HG03108 (cell line): Measurements from ENCODE around the gene FNDC3B.
"Not testable (repeated sequence)": the region's sequence is repeated elsewhere in the genome, so short reads cannot be mapped to it uniquely, and the experiment has no call there.

ENCODE experiments used
- ATAC-seq: cut with Tn5 transposase; IDR thresholded peaks from one replicate; pipeline ENCODE4 v1.9.1; 2021; ENCODE audit warnings: moderate library complexity; ENCODE audit not compliant: unreplicated experiment

FNDC3B gene

DNA sequence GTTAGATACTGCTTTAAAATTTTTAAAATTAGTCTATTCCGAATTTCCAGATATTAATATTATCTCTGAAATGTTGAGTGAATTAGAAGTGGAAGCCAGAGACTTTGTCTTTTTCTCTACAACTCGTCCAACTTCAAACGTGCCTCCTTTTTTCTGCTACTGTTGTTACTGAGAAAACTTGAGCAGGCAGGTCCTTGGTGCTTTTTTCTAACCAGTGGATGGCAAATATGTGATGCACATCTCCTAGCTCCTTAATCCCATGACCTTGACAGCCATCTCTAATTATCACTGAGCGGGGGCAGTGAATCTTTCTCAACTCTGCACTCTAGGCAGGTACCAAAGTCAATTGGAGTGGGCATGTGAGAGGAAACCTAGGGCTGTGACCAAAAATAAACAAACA, 50.7 kb downstream of the FNDC3B start:
- ATAC-seq: no peak

GRCh38 chr3:172092658-172093057, 53.3 kb downstream of the FNDC3B start:
- ATAC-seq: no peak

DNA sequence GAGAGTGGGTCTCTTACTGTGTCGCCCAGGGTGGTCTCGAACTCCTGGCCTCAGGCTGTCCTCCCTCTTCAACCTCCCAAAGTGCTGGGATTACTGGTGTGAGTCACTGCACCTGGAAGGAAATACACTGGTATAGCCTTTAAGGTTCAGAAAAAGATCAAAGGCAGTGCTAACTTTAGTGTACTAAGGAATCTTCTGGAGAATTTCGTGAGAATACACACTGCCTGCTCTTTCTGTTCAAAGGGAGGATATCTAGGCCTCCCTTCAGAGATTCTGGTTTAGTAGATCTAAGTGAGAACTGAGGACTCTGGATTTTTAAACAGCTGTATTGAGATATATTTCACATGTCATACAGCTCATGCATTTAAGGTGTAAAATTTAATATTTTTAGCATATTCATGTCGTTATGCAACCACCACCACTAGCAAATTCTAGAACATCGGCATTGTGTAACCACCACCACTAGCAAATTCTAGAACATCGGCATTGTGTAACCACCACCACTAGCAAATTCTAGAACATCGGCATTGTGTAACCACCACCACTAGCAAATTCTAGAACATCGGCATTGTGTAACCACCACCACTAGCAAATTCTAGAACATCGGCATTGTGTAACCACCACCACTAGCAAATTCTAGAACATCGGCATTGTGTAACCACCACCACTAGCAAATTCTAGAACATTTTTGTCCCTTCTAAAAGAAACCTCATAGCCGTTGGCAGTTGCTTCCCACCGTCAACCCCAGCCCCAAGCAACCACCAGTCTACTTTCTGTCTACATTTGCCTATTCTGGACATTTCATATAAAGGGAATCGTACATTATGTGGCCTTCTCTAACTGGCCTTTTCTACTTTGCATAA, 54.4 kb downstream of the FNDC3B start:
- not testable (repeated sequence) for ATAC-seq

DNA sequence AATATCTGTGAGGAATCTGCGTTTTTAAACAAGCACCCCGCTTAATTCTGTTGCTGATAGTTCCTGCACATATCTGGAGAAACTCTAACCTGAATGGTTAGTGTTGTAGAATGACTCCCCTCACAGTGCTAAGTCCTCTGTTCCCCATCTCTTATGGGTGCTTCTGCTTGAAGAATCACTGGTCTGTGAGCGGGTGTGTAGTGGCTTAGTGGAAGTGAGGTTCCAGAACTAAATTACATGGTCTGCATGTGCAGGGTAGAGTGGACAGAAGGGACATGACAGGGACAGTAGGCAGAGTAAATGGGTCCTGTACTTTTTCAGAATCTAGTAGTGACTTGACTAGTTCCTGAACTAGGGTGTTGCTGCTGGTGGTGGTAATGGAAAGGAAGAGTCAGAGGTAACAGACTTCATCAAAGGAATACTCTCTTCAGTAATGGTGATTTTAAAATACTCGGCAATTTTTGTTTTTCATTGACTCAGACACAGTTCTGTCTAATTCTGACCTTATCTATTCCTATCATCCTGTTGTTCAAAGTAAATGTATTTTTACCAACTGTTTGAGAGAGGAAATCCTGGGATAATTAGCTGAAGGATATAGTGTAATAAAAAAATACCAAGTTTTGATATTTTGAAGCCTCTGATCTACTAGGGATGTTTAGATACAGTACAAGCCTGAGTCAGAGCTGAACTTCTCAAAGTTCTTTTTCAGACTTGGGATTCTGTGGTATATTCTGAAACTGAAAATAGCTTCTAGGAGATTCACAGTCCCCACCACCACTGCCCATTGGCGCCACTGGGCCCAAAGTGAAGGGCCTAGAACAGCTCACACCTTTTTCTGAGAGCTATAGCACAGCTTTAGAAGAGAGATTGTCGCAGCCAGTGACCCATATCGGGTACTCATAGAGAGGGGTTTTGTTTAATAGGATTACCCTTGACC, 55.5 kb downstream of the FNDC3B start:
- peak; percentile 90 for ATAC-seq

GRCh38 chr3:172096881-172097420, 57.6 kb downstream of the FNDC3B start:
- ATAC-seq: no peak

DNA sequence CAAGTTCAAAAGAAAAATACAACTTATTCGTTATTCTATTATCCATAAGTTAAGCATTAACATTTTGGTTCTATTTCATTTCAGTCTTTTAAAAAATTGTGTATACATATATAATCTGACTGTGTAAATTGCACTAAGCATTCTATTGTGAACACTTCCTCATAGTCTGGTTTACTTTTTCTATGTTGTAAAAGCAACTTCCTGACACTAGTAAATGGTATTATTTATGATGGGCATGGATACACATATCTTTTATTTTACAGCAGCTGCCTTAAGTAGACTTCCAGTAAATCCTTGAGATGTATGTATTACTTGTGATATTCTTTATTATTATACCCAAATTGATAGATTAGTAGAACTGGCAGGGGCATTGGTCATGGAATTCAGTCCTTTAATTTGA, 58.2 kb downstream of the FNDC3B start:
- ATAC-seq: no peak

DNA sequence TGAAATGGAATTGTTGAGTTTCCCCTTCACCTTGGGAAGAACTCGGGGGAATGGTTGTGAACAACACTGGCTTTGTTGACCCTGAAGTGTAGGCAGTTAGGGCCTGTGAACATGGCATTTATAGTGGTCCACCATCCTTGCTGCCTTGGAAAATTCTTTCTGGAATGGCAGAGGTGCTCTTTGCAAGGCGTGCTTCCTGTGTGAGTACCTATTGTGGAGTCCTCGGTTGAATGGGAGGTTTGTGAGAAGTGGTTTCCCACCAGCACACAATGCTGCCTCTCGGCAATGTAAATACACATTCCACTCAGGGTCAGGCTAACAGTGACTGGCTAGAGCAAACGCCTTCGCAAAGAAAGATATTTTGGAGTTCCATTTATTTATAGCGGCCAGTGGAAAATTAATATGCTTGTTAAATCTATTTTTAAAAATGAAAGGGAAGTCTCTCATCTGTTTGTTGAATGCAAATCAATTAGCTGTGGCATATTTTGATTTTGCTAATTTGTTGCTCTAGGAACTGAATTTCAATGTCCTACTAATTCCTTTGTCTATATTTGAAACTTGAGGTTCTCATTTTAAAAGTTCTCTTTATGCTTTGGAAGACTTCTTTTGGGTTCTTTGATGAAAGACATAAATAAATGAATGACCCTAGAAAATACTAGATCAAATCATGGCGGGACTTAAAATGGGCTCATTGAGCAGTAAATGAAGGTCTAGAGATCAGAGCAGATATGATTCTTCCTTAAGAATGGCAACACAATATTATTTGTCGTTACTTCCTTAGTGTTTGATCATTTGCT, 59.5 kb downstream of the FNDC3B start:
- no peak for ATAC-seq

GRCh38 chr3:172099495-172099808, 60.1 kb downstream of the FNDC3B start:
- ATAC-seq: no peak

GRCh38 chr3:172100482-172100881, 61.1 kb downstream of the FNDC3B start:
- no peak for ATAC-seq

DNA sequence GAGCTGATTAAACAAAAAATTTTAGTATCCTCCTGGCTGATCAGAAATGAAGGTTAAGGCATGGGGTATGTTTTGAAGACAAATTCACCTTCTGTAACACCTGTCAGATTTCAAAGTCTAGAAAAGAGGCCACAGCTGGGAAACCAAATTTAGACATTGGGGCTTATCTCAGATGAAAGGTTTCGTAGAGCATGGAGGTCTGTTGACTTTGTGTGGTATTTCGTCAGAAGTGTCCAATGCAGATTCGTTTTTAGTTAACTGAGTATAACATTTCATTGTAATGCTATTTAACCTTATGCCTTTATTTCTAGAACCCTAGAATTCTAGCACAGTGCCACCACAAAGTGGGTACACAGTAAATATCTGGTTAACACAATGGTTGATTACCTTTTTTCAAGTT, 61.7 kb downstream of the FNDC3B start:
- ATAC-seq: peak; percentile 40

GRCh38 chr3:172102123-172102882, 62.9 kb downstream of the FNDC3B start:
- ATAC-seq: peak; percentile 35

DNA sequence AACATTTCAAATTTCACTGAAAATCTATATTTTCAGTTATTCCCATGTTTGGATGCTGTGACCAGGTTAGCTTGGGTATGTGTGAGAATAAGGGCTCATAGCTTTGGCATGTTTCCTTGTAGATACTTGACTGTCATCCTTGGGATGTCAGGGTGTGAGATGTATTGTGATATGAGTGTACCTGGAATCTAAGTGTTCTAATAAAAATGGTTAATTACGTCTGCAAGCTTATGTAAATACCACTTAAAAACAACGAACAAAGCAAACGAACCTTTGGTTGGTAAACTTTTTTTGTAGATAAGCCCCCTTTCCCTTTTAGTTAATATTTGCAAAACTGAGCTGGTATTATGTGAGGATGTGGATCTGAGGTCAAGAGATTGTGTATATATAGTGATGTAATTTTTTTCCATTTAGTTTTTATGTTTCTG, 63.5 kb downstream of the FNDC3B start:
- no peak for ATAC-seq

GRCh38 chr3:172103724-172104123, 64.3 kb downstream of the FNDC3B start:
- ATAC-seq: no peak

GRCh38 chr3:172104471-172105072, 65.2 kb downstream of the FNDC3B start:
- ATAC-seq: no peak

DNA sequence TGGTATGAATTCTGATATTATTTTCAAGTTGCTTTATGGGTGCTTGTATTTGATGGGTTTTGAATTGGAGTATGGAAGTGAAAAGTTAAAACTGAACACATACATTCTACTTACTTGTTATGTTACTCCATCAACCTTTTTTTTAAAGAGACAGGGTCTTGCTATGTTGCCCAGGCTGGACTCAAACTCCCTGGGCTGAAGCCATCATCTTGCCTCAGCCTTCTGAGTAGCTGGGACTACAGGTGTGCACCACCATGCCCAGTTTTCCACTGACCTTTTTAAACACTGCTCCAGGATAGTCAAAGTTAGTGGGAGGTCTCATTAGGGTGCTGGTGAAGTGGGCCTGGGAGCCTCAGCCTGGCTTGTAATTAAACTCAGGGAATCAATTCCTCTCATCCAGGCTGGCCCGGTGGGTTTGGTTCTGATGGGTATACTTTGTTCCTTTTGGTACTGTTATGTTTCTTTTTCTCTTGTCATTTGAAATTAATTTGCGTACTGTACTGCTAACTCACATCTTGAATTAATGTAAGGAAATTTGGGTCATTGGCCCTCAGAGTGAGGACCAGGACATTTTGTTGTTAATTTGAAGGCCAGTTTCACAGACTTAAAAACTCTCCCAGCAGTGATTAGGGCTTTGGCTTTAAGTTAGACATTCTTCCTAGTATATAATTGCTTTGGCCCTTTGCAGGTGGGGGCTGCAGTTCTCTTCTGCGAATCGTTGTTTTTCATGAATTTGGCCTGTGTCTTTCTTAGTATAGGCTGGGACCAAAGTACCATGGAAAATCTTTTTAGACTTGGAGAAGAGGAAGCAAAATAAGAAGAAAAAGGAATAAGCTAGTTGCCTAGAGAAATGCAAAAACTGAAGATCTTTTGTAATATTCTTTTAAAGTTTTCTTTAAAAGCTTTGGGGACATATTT, 66.9 kb downstream of the FNDC3B start:
- no peak for ATAC-seq

- peak; percentile 44 for ATAC-seq
Measured at GRCh38 chr3:172106989-172107388, 67.6 kb downstream of the FNDC3B start.

- peak; percentile 80 for ATAC-seq
Measured at GRCh38 chr3:172107403-172107802, 68.0 kb downstream of the FNDC3B start.

GRCh38 chr3:172110127-172110779, 70.9 kb downstream of the FNDC3B start:
- ATAC-seq: no peak
